ENCODE measurements around the gene BDH2. TPM values are rescaled to one million over a fixed set of nuclear protein-coding genes. Genes with fewer than 3 reads are reported as not detected.

Gene BDH2
- total and polyA plus RNA-seq, 2 of the 4 experiments (the other 2 are of a cell fraction) = 49.7 to 52.2 TPM

DNA sequence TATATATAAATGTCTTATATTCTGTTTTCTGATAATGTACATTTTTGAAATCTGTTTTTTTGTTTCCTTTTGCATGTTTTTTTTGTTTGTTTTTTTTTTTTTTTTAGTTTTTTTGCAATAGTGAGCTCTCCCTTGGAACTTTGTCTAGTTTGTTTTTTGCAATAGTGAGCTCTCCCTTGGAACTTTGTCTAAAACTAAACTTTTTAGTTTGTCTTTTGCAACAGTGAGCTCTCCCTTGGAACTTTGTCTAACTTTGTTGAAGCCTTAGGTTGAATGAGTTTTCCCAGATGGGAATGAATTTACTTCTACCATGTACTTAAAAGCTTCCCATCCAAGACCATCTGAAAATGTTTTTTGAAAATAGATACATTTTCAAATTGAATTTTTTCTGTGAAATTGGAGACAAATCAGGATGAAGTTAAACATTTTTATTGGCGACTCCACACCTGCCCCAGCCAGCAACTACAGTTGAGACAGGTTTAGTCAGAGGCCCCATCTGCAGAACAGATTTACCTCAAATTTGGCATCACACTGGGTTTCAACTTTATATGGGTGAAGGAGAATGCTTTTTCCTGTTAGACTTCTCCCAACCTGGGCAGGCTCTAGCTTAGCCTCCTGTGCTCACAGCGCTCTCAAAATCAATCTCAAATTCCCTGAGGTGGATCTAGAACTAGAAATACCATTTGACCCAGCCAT, 39.0 kb downstream of the BDH2 start:
- Histone ChIP-seq H3K9me1 (ENCODE audit: insufficient read depth, low read length) (no peaks in the 10 kb centered on the region), H3K4me1 (ENCODE audit: control insufficient read depth, insufficient read depth, low read length) (no peaks in the 10 kb centered on the region), H3K18ac (ENCODE audit: low read depth, low read length) (no peak overlapping the region), H3K4ac (ENCODE audit: low read depth, low read length) (no peak overlapping the region), H2BK5ac (ENCODE audit: low read depth, low read length, poor library complexity, severe bottlenecking) (no peak overlapping the region), H3K4me2 (ENCODE audit: low read depth, low read length) (no peak overlapping the region), H3K14ac (replicated peaks; ENCODE audit: low read depth, low read length) (no peak overlapping the region), H2AK5ac (ENCODE audit: low read depth, low read length) (no peak overlapping the region), H3K79me1 (ENCODE audit: low read depth in 1 of 2, low read length in 2 of 2) (no peaks in the 10 kb centered on the region; a peak in 1 of 4 replicates), H4K8ac (ENCODE audit: low read depth in 2 of 2, low read length in 2 of 2) (no peak overlapping the region), H4K91ac (ENCODE audit: insufficient read depth, low read depth, low read length) (no peak overlapping the region), H3K23ac (ENCODE audit: low read depth, low read length) (no peak overlapping the region), H3K9me3 (ENCODE audit: control insufficient read depth, insufficient read depth, low read length) (no peaks in the 10 kb centered on the region), H3K4me3 (ENCODE audit: insufficient read depth, low read depth, low read length) (no peak overlapping the region), H2AK9ac (replicated peaks; ENCODE audit: low read depth, low read length, poor library complexity) (no peak overlapping the region), H2BK15ac (ENCODE audit: low read depth, low read length) (no peak overlapping the region), H3K27ac (ENCODE audit: insufficient read depth, low read length) (no peak overlapping the region), H4K20me1 (ENCODE audit: insufficient read depth, low read length) (no peaks in the 10 kb centered on the region), H3K9ac (ENCODE audit: low read depth, low read length) (no peak overlapping the region), H2AFZ (replicated peaks; ENCODE audit: low read length, poor library complexity) (no peak overlapping the region), H3K27me3 (ENCODE audit: control insufficient read depth, insufficient read depth, low read length) (no peaks in the 10 kb centered on the region), H2BK120ac (ENCODE audit: low read depth, low read length) (no peak overlapping the region), H3K36me3 (ENCODE audit: control insufficient read depth, insufficient read depth, low read length) (no peaks in the 10 kb centered on the region), H3K56ac (ENCODE audit: extremely low read depth, insufficient read depth, low read length) (no peak overlapping the region), H4K5ac (ENCODE audit: low read depth, low read length) (no peak overlapping the region), H2BK20ac (ENCODE audit: low read depth, low read length) (no peak overlapping the region)
- POLR2A ChIA-PET (ENCODE audit: unreplicated experiment) = no interaction called here
- ATAC-seq (ENCODE audit: low read depth) (no peak), DNase-seq (no peak)
- WGBS, 2 experiments (ENCODE audit: extremely low coverage in 2 of 2, insufficient read length in 1 of 2) = no CpG with 5 or more reads among the region's 2 CpGs
- CTCF ChIA-PET = no interaction called here
- TF ChIP-seq BHLHE40 (IDR thresholded peaks at IDR 0.05; ENCODE audit: low read depth, low read length) (no peak), SMC3 (IDR thresholded peaks at IDR 0.05; ENCODE audit: low read depth, low read length) (no peak), FOS (IDR thresholded peaks at IDR 0.05; ENCODE audit: low read depth, low read length) (no peak), MAZ (IDR thresholded peaks at IDR 0.05; ENCODE audit: borderline replicate concordance, low read depth, low read length) (no peak), RAD21 (IDR thresholded peaks at IDR 0.05; ENCODE audit: low read length) (no peak), RFX5 (IDR thresholded peaks at IDR 0.05; ENCODE audit: low read depth, low read length) (no peak), POLR2A (IDR thresholded peaks at IDR 0.05; ENCODE audit: low read depth, low read length) (no peak), RCOR1 (IDR thresholded peaks at IDR 0.05; ENCODE audit: insufficient replicate concordance, low read length) (no peak), MAFK (IDR thresholded peaks at IDR 0.05; ENCODE audit: low read depth, low read length) (no peak), CEBPB (IDR thresholded peaks at IDR 0.05; ENCODE audit: low read depth, low read length) (no peak), MXI1 (IDR thresholded peaks at IDR 0.05; ENCODE audit: borderline replicate concordance, low read depth, low read length) (no peak), NFE2L2 (IDR thresholded peaks at IDR 0.05; ENCODE audit: low read depth, low read length) (no peak), CHD1 (IDR thresholded peaks at IDR 0.05; ENCODE audit: low read depth, low read length) (no peak)
- TF ChIP-seq, protein P1, sequence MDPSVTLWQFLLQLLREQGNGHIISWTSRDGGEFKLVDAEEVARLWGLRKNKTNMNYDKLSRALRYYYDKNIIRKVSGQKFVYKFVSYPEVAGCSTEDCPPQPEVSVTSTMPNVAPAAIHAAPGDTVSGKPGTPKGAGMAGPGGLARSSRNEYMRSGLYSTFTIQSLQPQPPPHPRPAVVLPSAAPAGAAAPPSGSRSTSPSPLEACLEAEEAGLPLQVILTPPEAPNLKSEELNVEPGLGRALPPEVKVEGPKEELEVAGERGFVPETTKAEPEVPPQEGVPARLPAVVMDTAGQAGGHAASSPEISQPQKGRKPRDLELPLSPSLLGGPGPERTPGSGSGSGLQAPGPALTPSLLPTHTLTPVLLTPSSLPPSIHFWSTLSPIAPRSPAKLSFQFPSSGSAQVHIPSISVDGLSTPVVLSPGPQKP (IDR thresholded peaks at IDR 0.05; ENCODE audit: borderline replicate concordance, low read depth, low read length) = no peak
- TF ChIP-seq, protein P2, sequence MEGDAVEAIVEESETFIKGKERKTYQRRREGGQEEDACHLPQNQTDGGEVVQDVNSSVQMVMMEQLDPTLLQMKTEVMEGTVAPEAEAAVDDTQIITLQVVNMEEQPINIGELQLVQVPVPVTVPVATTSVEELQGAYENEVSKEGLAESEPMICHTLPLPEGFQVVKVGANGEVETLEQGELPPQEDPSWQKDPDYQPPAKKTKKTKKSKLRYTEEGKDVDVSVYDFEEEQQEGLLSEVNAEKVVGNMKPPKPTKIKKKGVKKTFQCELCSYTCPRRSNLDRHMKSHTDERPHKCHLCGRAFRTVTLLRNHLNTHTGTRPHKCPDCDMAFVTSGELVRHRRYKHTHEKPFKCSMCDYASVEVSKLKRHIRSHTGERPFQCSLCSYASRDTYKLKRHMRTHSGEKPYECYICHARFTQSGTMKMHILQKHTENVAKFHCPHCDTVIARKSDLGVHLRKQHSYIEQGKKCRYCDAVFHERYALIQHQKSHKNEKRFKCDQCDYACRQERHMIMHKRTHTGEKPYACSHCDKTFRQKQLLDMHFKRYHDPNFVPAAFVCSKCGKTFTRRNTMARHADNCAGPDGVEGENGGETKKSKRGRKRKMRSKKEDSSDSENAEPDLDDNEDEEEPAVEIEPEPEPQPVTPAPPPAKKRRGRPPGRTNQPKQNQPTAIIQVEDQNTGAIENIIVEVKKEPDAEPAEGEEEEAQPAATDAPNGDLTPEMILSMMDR (conservative IDR thresholded peaks at IDR 0.05; ENCODE audit: low read depth, low read length) = no peak
- TF ChIP-seq, protein P3, sequence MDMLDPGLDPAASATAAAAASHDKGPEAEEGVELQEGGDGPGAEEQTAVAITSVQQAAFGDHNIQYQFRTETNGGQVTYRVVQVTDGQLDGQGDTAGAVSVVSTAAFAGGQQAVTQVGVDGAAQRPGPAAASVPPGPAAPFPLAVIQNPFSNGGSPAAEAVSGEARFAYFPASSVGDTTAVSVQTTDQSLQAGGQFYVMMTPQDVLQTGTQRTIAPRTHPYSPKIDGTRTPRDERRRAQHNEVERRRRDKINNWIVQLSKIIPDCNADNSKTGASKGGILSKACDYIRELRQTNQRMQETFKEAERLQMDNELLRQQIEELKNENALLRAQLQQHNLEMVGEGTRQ (IDR thresholded peaks at IDR 0.05; ENCODE audit: low read depth, low read length) = no peak
- dilution Hi-C loops (cut with HindIII; ENCODE audit: low sequenced_read_pairs, unreplicated experiment) (no loop called here), intact Hi-C loops (cut with micrococcal nuclease) (no loop called here), in situ Hi-C loops (cut with MboI; ENCODE audit: low sequenced_read_pairs) (no loop called here)
- BruUV-seq (replicated peaks) = no TSS peak

Data from IMR-90 (cell line).